ENCODE results near the gene ITPA.

DNA sequence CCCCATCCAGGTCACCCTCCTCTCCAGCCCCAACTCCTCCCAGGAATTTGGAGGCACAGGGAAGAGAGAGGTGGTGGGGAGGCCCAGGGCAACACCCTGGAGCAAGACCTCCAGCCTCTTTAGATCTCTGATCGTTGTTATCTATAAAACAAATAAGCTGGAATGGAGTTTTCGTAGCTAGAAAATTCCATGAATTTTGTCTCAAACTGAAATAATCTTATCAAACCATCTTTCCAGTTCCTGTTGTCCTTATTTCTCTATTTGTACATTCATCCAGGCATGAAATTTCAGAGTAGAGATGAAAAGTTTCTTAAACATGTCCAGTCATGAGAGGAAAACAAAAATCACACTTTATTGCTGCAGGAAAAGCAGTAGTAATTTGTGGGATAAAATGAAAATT, 35.9 kb downstream of the ITPA start:
- TF ChIP-seq CTCF (conservative IDR thresholded peaks at IDR 0.05; ENCODE audit: low read length) (no peak), EZH2phosphoT487 (IDR thresholded peaks at IDR 0.05; ENCODE audit: borderline replicate concordance) (no peak)

Data from Loucy (cell line).